CD4-positive, CD25-positive, alpha-beta regulatory T cell (primary cell): ENCODE results near the gene NEB. TPM values are rescaled to one million over a fixed set of nuclear protein-coding genes. Genes with fewer than 3 reads are reported as not detected.

Experiments
- ATAC-seq, 2 donors: fragments of 150-1000 bp; cut with Tn5 transposase; one replicate each; pipeline ENCODE4 v1.10.0; 2021; ENCODE audit warnings: low read depth in 2 of 2, moderate number of reproducible peaks in 2 of 2, moderate library complexity in 1 of 2
- DNase-seq, 3 donors: peaks; one replicate each; pipeline versions ENCODE4 v3.0.0 to v3.0.0-alpha.2; 2012 to 2022; ENCODE audit warnings: mixed read lengths in 1 of 3
- H3K27ac ChIP-seq: one replicate; pipeline ENCODE4 v1.7.0; 2013; ENCODE audit warnings: mild to moderate bottlenecking, low read length; ENCODE audit not compliant: insufficient read depth, poor library complexity, severe bottlenecking
- H3K27me3 ChIP-seq: one replicate; pipeline ENCODE4 v1.7.0; 2013; ENCODE audit warnings: low read length; ENCODE audit not compliant: control insufficient read depth, insufficient read depth
- H3K36me3 ChIP-seq: one replicate; pipeline ENCODE4 v1.7.0; 2013; ENCODE audit warnings: mild to moderate bottlenecking, low read length, moderate library complexity; ENCODE audit not compliant: control insufficient read depth, insufficient read depth
- H3K4me1 ChIP-seq: 2 replicates; pipeline ENCODE4 v1.7.0; 2013; ENCODE audit warnings: mild to moderate bottlenecking, low read length; ENCODE audit not compliant: insufficient read depth, control insufficient read depth, poor library complexity, severe bottlenecking
- H3K4me3 ChIP-seq: one replicate; pipeline ENCODE4 v1.7.0; 2013; ENCODE audit warnings: low read depth, mild to moderate bottlenecking, low read length, moderate library complexity
- H3K9me3 ChIP-seq, 2 experiments: 1 replicate in 1 of 2; 2 replicates in 1 of 2; pipeline ENCODE4 v1.7.0; 2013; ENCODE audit warnings: low read length in 2 of 2, mild to moderate bottlenecking in 1 of 2, moderate library complexity in 1 of 2; ENCODE audit not compliant: control insufficient read depth in 2 of 2
- H3K27ac Mint-ChIP-seq, 3 donors: one replicate each; pipeline ENCODE4 v1.8.0; 2020 to 2022; ENCODE audit warnings: mild to moderate bottlenecking in 3 of 3, mixed read lengths in 3 of 3, moderate library complexity in 2 of 3
- H3K27me3 Mint-ChIP-seq: one replicate; pipeline ENCODE4 v1.8.0; 2022; ENCODE audit warnings: mild to moderate bottlenecking, mixed read lengths
- H3K36me3 Mint-ChIP-seq: one replicate; pipeline ENCODE4 v1.8.0; 2020; ENCODE audit warnings: mixed read lengths
- H3K4me1 Mint-ChIP-seq, 4 donors: one replicate each; pipeline ENCODE4 v1.8.0; 2020 to 2022; ENCODE audit warnings: mixed read lengths in 4 of 4, mild to moderate bottlenecking in 1 of 4
- H3K4me3 Mint-ChIP-seq, 4 donors: one replicate each; pipeline ENCODE4 v1.8.0; 2020 to 2022; ENCODE audit warnings: mild to moderate bottlenecking in 4 of 4, mixed read lengths in 4 of 4, moderate library complexity in 3 of 4
- H3K9me3 Mint-ChIP-seq, 7 donors: one replicate each; pipeline ENCODE4 v1.8.0; 2020 to 2022; ENCODE audit warnings: mixed read lengths in 7 of 7, mild to moderate bottlenecking in 3 of 7, moderate library complexity in 2 of 7
- polyA plus RNA-seq, 4 donors: library from polyadenylated mRNA; unstranded; fragments of 300-500 nt; fragmentation: Illumina TruSeq; gene quantifications; one replicate each; pipeline ENCODE4 v1.2.3, GENCODE V29; 2021
- total RNA-seq: library from RNA; stranded (reverse); gene quantifications from one replicate; pipeline ENCODE4 v1.2.3, GENCODE V29; 2022

Gene NEB
- total and polyA plus RNA-seq, 5 donors from 2014 or later, result 0.06 to 1.3 (median 0.24) TPM; not detected in 1

DNA sequence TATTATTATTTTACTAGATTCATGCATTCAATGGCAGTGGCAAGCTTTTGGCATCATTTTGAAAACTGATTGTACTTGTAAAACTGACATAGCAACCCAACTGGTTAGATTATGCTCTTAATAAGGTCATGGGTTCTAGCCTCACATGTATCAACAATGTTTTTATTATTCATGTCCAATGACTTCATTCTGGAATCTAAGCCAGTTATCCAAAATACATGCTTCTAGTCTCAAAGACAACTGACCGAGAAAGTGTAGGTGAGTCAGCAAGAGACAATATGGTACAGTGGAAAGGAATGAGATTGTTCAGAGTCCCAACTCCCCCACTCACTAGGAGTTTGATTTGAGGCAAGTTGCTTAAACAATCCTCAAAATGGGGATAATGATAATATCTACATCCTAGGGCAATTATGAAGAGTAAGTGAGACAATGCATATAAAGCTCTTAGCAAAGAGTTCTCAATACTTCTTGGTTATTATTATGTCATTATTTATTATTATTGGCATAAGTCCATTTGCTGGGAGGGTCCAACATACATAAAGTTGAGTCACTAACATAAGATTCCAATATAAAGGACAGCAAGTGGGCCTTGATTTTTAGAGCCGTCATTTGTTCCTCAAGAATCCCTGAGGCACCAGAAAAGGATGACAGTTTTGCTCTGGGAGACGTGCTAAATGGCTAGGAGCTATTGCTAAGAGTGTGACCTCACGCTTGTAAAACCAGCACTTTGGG is 99.4 kb downstream of the NEB start:
- Mint-ChIP-seq H3K4me1 (peaks cover 27 to 53% (median 38%) of the 10 kb centered on the region in 4 donors), H3K36me3 (peaks cover 9% of the 10 kb centered on the region), H3K27me3 (peaks cover 4% of the 10 kb centered on the region), H3K9me3 (peaks cover 0 to 4% (median 2%) of the 10 kb centered on the region in 7 donors), H3K4me3 (no peak overlapping the region), H3K27ac (no peak overlapping the region)
- Histone ChIP-seq H3K4me1 (peaks cover 33% of the 10 kb centered on the region), H3K9me3 (no peaks in the 10 kb centered on the region), H3K27ac (no peak overlapping the region), H3K27me3 (no peaks in the 10 kb centered on the region), H3K4me3 (no peak overlapping the region), H3K36me3 (no peaks in the 10 kb centered on the region)
- ATAC-seq (no peak), DNase-seq (no peak)

DNA sequence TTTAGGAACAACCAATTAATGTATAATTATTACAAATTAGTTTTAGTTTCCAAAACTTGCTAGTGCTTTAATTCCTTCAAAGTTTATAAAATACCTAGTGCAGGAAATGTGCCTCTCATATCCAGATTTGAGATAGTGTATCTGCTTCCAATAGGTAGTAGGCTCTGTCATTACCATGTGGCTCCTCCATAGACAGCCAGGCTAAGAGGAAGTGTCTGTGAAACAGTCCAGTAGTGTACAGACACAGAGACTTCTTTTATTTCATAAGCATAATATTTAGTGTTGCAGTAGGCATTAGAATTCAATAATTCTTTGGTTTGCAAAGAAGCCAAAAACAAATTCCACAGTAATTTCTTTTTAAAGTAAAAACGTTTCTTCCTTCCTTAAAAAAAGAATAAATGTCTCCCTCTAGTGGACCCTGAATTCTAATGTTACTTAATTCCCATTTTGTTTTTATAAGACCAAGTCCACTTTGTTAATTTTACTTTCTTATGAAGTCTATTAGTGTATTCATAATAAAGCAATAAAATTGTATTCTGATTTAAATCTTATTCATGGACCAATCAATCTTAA is 101.2 kb downstream of the NEB start:
- peaks cover 0 to 4% (median 2%) of the 10 kb centered on the region in 7 donors for H3K9me3 Mint-ChIP-seq
- peaks cover 20% of the 10 kb centered on the region for H3K4me1 ChIP-seq
- H3K36me3 ChIP-seq, result no peaks in the 10 kb centered on the region
- no peak overlapping the region for H3K4me3 Mint-ChIP-seq
- H3K27ac ChIP-seq, result no peak overlapping the region
- H3K4me3 ChIP-seq, result no peak overlapping the region
- H3K36me3 Mint-ChIP-seq, result peaks cover 10% of the 10 kb centered on the region
- DNase-seq (peak in 2 of 3 donors; percentile 3 to 68), ATAC-seq (no peak)
- H3K27me3 ChIP-seq, result no peaks in the 10 kb centered on the region
- H3K27me3 Mint-ChIP-seq, result peaks cover 4% of the 10 kb centered on the region
- no peak overlapping the region for H3K27ac Mint-ChIP-seq
- H3K4me1 Mint-ChIP-seq, result peaks cover 12 to 35% (median 22%) of the 10 kb centered on the region in 4 donors
- no peaks in the 10 kb centered on the region for H3K9me3 ChIP-seq

DNA sequence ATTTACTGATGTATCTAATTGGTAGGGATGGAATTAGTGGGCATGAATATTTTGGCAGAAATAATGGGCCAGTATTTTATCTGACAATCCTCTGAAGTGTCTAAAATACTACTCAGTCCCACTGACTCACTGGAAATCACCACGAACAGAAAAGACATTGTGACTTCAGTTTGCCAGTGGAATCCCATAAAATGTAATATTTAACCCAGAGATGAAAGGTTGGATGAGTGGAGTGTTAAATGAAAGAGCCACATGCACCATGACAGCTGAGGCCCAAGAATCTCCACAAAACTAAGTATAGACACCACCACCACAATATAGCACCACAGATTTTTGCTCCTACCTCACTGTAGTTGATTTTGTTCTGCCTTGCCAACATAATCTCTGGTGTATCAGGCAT is 103.9 kb downstream of the NEB start:
- H3K4me1 ChIP-seq, result no peaks in the 10 kb centered on the region
- no peak for DNase-seq
- no peak overlapping the region for H3K4me3 Mint-ChIP-seq
- H3K4me3 ChIP-seq, result no peak overlapping the region
- H3K9me3 ChIP-seq, result no peaks in the 10 kb centered on the region
- peaks cover 21% of the 10 kb centered on the region for H3K36me3 Mint-ChIP-seq
- H3K27ac ChIP-seq, result no peak overlapping the region
- no peak overlapping the region for H3K27ac Mint-ChIP-seq
- H3K36me3 ChIP-seq, result no peaks in the 10 kb centered on the region
- no peaks in the 10 kb centered on the region for H3K27me3 ChIP-seq
- peaks cover 4% of the 10 kb centered on the region for H3K27me3 Mint-ChIP-seq
- peaks cover 0 to 4% (median 2%) of the 10 kb centered on the region in 7 donors for H3K9me3 Mint-ChIP-seq
- H3K4me1 Mint-ChIP-seq, result peaks cover 0 to 12% (median 6%) of the 10 kb centered on the region in 4 donors
- ATAC-seq, result no peak

DNA sequence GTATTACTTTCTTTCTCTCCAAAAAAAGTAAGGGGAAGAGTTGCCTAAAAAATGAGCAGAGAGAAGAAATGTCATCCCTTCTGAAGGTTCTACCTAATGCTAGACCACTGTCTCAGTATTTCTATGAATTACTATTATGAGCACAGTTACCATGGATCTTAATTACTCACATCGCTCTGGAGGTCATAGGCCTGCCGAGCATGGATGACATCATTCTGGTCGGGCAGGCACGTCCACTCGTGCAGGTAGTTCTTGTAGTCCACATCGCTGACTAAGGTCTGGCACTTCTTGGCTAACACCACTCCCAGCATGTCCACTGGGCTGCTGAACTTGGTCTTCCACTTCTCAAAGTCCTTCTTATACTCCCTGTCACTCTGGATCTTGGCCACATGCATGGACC is 106.9 kb downstream of the NEB start:
- Mint-ChIP-seq H3K27ac (no peak overlapping the region), H3K4me3 (no peak overlapping the region), H3K4me1 (peaks cover 0 to 2% (median 0%) of the 10 kb centered on the region in 4 donors), H3K9me3 (peaks cover 0 to 2% (median 0%) of the 10 kb centered on the region in 7 donors), H3K36me3 (peaks cover 17% of the 10 kb centered on the region), H3K27me3 (no peaks in the 10 kb centered on the region)
- DNase-seq (no peak), ATAC-seq (no peak)
- Histone ChIP-seq H3K4me3 (no peak overlapping the region), H3K9me3 (no peaks in the 10 kb centered on the region), H3K27ac (no peak overlapping the region), H3K36me3 (no peaks in the 10 kb centered on the region), H3K4me1 (no peaks in the 10 kb centered on the region), H3K27me3 (no peaks in the 10 kb centered on the region)

DNA sequence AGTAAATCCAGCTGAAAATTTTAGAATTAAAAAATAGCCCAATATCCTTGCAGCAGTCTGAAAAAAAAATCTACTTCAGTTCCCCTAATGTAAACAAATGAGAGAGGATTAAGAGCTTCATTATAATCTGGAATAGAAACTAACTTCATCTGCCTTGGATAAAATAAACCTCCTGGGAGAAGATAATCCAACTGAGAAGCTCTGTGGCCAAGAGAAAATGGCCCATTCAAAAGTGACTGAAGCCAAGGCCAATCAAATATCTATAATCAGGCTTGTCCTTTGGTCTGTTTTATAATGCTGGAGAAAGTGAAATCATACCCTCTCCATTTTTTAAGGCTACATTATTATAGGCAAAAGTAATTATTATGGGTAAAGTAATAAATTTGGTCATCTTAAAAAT is 110.0 kb downstream of the NEB start:
- Histone ChIP-seq H3K27ac (no peak overlapping the region), H3K4me1 (no peaks in the 10 kb centered on the region), H3K27me3 (peaks cover under 1% of the 10 kb centered on the region), H3K9me3 (no peaks in the 10 kb centered on the region), H3K4me3 (no peak overlapping the region), H3K36me3 (no peaks in the 10 kb centered on the region)
- Mint-ChIP-seq H3K27me3 (no peaks in the 10 kb centered on the region), H3K9me3 (no peaks in the 10 kb centered on the region), H3K27ac (no peak overlapping the region), H3K4me3 (no peak overlapping the region), H3K4me1 (peaks cover 0 to 2% (median 0%) of the 10 kb centered on the region in 4 donors), H3K36me3 (peaks cover 18% of the 10 kb centered on the region)
- no peak for ATAC-seq
- no peak for DNase-seq

DNA sequence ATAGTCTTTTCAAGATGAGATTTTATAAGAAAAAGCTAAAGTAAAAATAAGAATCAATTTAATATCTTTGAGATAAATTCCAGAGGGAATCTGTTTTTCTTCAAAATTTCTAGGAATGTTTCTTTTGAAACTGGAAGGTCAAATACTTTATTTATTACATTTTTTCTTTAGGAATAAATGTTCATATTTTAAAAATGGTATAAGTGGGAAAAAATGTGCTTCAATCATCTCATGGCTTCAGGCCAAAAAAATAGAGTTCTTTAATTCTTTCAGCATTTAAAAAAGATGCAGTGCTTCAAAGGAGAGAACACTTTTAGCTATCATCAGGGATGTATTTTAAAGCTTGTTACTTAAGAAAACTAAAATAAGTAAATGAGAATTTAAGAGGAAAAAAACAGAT is 110.6 kb downstream of the NEB start:
- no peaks in the 10 kb centered on the region for H3K4me1 ChIP-seq
- no peak overlapping the region for H3K4me3 ChIP-seq
- no peaks in the 10 kb centered on the region for H3K36me3 ChIP-seq
- ATAC-seq, result no peak
- no peak overlapping the region for H3K27ac Mint-ChIP-seq
- H3K4me3 Mint-ChIP-seq, result no peak overlapping the region
- H3K9me3 Mint-ChIP-seq, result no peaks in the 10 kb centered on the region
- no peak overlapping the region for H3K27ac ChIP-seq
- H3K27me3 Mint-ChIP-seq, result no peaks in the 10 kb centered on the region
- no peak for DNase-seq
- peaks cover 0 to 6% (median 0%) of the 10 kb centered on the region in 4 donors for H3K4me1 Mint-ChIP-seq
- H3K9me3 ChIP-seq, result no peaks in the 10 kb centered on the region
- H3K36me3 Mint-ChIP-seq, result peaks cover 21% of the 10 kb centered on the region
- H3K27me3 ChIP-seq, result peaks cover 1% of the 10 kb centered on the region

DNA sequence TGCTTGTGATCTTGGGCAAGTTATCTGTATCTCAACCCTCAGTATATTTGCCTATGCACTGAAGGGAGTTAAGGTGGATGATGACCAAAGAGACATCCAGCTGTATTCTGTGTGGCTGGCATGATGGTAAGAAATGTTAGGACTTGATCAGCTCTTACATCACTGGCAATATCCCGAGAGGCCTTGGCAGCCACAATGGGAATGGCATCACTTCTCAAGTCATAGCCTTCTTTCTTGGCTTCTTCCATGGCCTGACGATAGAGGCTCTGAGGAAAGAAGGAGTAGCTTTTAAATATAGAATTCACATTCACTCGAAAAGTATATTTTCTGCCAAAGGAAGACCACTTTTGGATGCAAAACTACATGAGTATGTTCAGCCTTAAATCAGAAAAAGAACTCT is 113.5 kb downstream of the NEB start:
- ATAC-seq, result no peak
- H3K9me3 Mint-ChIP-seq, result no peaks in the 10 kb centered on the region
- Histone ChIP-seq H3K4me3 (no peak overlapping the region), H3K27me3 (peaks cover 1% of the 10 kb centered on the region), H3K27ac (no peak overlapping the region), H3K9me3 (no peaks in the 10 kb centered on the region), H3K4me1 (no peaks in the 10 kb centered on the region), H3K36me3 (no peaks in the 10 kb centered on the region)
- no peak for DNase-seq
- peaks cover 0 to 6% (median under 1%) of the 10 kb centered on the region in 4 donors for H3K4me1 Mint-ChIP-seq
- peaks cover 9% of the 10 kb centered on the region for H3K36me3 Mint-ChIP-seq
- no peaks in the 10 kb centered on the region for H3K27me3 Mint-ChIP-seq
- H3K27ac Mint-ChIP-seq, result no peak overlapping the region
- H3K4me3 Mint-ChIP-seq, result no peak overlapping the region
